IMR-90 (cell line): ENCODE results near the gene CDK13. TPM values are rescaled to one million over a fixed set of nuclear protein-coding genes. Genes with fewer than 3 reads are reported as not detected.

Experiments
- ATAC-seq: fragments of 200-7000 bp; cut with Tn5 transposase; 2 replicates; pipeline ENCODE4 v1.9.1; 2020; ENCODE audit warnings: low read depth, mild to moderate bottlenecking, moderate library complexity
- BruUV-seq: library from RNA; stranded (reverse); fragments of 400-500 nt; replicated peaks from 2 replicates; lab custom pipeline; 2021; lab: Mats Ljungman, UMichigan
- CTCF ChIA-PET: fragments of 300-600 bp; formaldehyde crosslinking; extraction: SDS; loops from one replicate; lab custom pipeline; 2021; ENCODE audit warnings: antibody characterized with exemption; lab: Yijun Ruan, JAX
- POLR2A ChIA-PET: fragments of 300-600 bp; sonication (Branson Sonifier 250); formaldehyde crosslinking; loops from one replicate; lab custom pipeline; 2022; ENCODE audit warnings: antibody characterized with exemption; ENCODE audit not compliant: unreplicated experiment; lab: Charles Lee
- DNase-seq: peaks from one replicate; pipeline ENCODE4 v3.0.0; 2013
- H2AFZ ChIP-seq: replicated peaks from 2 replicates; pipeline ENCODE3; 2013; ENCODE audit warnings: low read length, mild to moderate bottlenecking; ENCODE audit not compliant: poor library complexity
- H2AK5ac ChIP-seq: 2 replicates; pipeline ENCODE4 v1.6.1; 2013; ENCODE audit warnings: low read depth, low read length, inconsistent platforms
- H2AK9ac ChIP-seq: replicated peaks from 2 replicates; pipeline ENCODE3; 2013; ENCODE audit warnings: mild to moderate bottlenecking, low read depth, low read length, moderate library complexity; ENCODE audit not compliant: poor library complexity
- H2BK120ac ChIP-seq: 2 replicates; pipeline ENCODE4 v1.6.1; 2013; ENCODE audit warnings: low read depth, low read length, inconsistent platforms
- H2BK15ac ChIP-seq: 3 replicates; pipeline ENCODE4 v1.6.1; 2013; ENCODE audit warnings: low read depth, low read length, inconsistent platforms
- H2BK20ac ChIP-seq: 2 replicates; pipeline ENCODE4 v1.6.1; 2013; ENCODE audit warnings: low read depth, mild to moderate bottlenecking, inconsistent platforms, low read length, moderate library complexity
- H2BK5ac ChIP-seq: 2 replicates; pipeline ENCODE4 v1.6.1; 2013; ENCODE audit warnings: mild to moderate bottlenecking, low read depth, low read length, inconsistent platforms; ENCODE audit not compliant: poor library complexity, severe bottlenecking
- H3K14ac ChIP-seq: replicated peaks from 2 replicates; pipeline ENCODE4 v1.6.1; 2013; ENCODE audit warnings: low read depth, low read length, inconsistent platforms
- H3K18ac ChIP-seq: 2 replicates; pipeline ENCODE4 v1.6.1; 2013; ENCODE audit warnings: low read depth, low read length, control low read depth
- H3K23ac ChIP-seq: 2 replicates; pipeline ENCODE4 v1.6.1; 2013; ENCODE audit warnings: low read depth, low read length, inconsistent platforms
- H3K27ac ChIP-seq: 2 replicates; pipeline ENCODE4 v1.5.1; 2013; ENCODE audit warnings: mild to moderate bottlenecking, control low read depth, low read length; ENCODE audit not compliant: insufficient read depth
- H3K27me3 ChIP-seq: 2 replicates; pipeline ENCODE4 v1.6.1; 2013; ENCODE audit warnings: low read length; ENCODE audit not compliant: control insufficient read depth, insufficient read depth
- H3K36me3 ChIP-seq: 2 replicates; pipeline ENCODE4 v1.6.1; 2013; ENCODE audit warnings: low read length, mixed read lengths; ENCODE audit not compliant: control insufficient read depth, insufficient read depth
- H3K4ac ChIP-seq: 2 replicates; pipeline ENCODE4 v1.6.1; 2013; ENCODE audit warnings: low read depth, low read length, inconsistent platforms
- H3K4me1 ChIP-seq: 2 replicates; pipeline ENCODE4 v1.6.1; 2013; ENCODE audit warnings: low read length, mixed read lengths; ENCODE audit not compliant: control insufficient read depth, insufficient read depth
- H3K4me2 ChIP-seq: 2 replicates; pipeline ENCODE4 v1.6.1; 2013; ENCODE audit warnings: low read depth, mild to moderate bottlenecking, control low read depth, low read length, moderate library complexity
- H3K4me3 ChIP-seq: 2 replicates; pipeline ENCODE4 v1.5.1; 2013; ENCODE audit warnings: low read depth, mild to moderate bottlenecking, control low read depth, low read length, moderate library complexity; ENCODE audit not compliant: insufficient read depth
- H3K56ac ChIP-seq: 2 replicates; pipeline ENCODE4 v1.6.1; 2013; ENCODE audit warnings: low read length, inconsistent platforms; ENCODE audit not compliant: insufficient read depth; ENCODE audit errors: extremely low read depth
- H3K79me1 ChIP-seq, 2 experiments: 2 replicates each; pipeline ENCODE4 v1.6.1; 2013; ENCODE audit warnings: low read length in 2 of 2, inconsistent platforms in 1 of 2, low read depth in 1 of 2
- H3K9ac ChIP-seq: 2 replicates; pipeline ENCODE4 v1.6.1; 2013; ENCODE audit warnings: low read depth, low read length, control low read depth
- H3K9me1 ChIP-seq: 2 replicates; pipeline ENCODE4 v1.6.1; 2013; ENCODE audit warnings: low read length, inconsistent platforms; ENCODE audit not compliant: insufficient read depth
- H3K9me3 ChIP-seq: 2 replicates; pipeline ENCODE4 v1.6.1; 2013; ENCODE audit warnings: low read length; ENCODE audit not compliant: control insufficient read depth, insufficient read depth
- H4K20me1 ChIP-seq: 2 replicates; pipeline ENCODE4 v1.6.1; 2013; ENCODE audit warnings: low read length, inconsistent platforms; ENCODE audit not compliant: insufficient read depth
- H4K5ac ChIP-seq: 2 replicates; pipeline ENCODE4 v1.6.1; 2013; ENCODE audit warnings: mild to moderate bottlenecking, low read depth, low read length, control low read depth
- H4K8ac ChIP-seq, 2 experiments: 2 replicates each; pipeline ENCODE4 v1.6.1; 2013; ENCODE audit warnings: low read depth in 2 of 2, low read length in 2 of 2, control low read depth in 1 of 2, inconsistent platforms in 1 of 2
- H4K91ac ChIP-seq: 2 replicates; pipeline ENCODE4 v1.6.1; 2013; ENCODE audit warnings: low read depth, low read length, inconsistent platforms; ENCODE audit not compliant: insufficient read depth
- BHLHE40 ChIP-seq: fragments of 150-350 bp; IDR thresholded peaks from 2 replicates; pipeline ENCODE4 v1.6.1; 2016; ENCODE audit warnings: mild to moderate bottlenecking, low read depth, low read length
- CEBPB ChIP-seq: IDR thresholded peaks from 2 replicates; pipeline ENCODE4 v1.6.1; 2012; ENCODE audit warnings: low read depth, low read length, improper control_type of control experiment
- CHD1 ChIP-seq: IDR thresholded peaks from 2 replicates; pipeline ENCODE4 v1.6.1; 2012; ENCODE audit warnings: low read depth, low read length, improper control_type of control experiment
- CTCF ChIP-seq: conservative IDR thresholded peaks from 2 replicates; pipeline ENCODE4 v1.5.1; 2012; ENCODE audit warnings: mild to moderate bottlenecking, low read depth, low read length, improper control_type of control experiment
- ELK1 ChIP-seq: fragments of 150-350 bp; IDR thresholded peaks from 2 replicates; pipeline ENCODE4 v1.6.1; 2016; ENCODE audit warnings: low read depth, mild to moderate bottlenecking, low read length, moderate library complexity, borderline replicate concordance
- FOS ChIP-seq: fragments of 150-350 bp; IDR thresholded peaks from 2 replicates; pipeline ENCODE4 v1.6.1; 2016; ENCODE audit warnings: low read depth, low read length
- MAFK ChIP-seq: IDR thresholded peaks from 2 replicates; pipeline ENCODE4 v1.6.1; 2012; ENCODE audit warnings: low read depth, low read length, improper control_type of control experiment
- MAZ ChIP-seq: IDR thresholded peaks from 2 replicates; pipeline ENCODE4 v1.6.1; 2012; ENCODE audit warnings: low read depth, mild to moderate bottlenecking, low read length, improper control_type of control experiment, moderate library complexity, borderline replicate concordance
- MXI1 ChIP-seq: IDR thresholded peaks from 2 replicates; pipeline ENCODE4 v1.6.1; 2012; ENCODE audit warnings: low read depth, mild to moderate bottlenecking, low read length, moderate library complexity, borderline replicate concordance
- NFE2L2 ChIP-seq: fragments of 150-350 bp; IDR thresholded peaks from 2 replicates; pipeline ENCODE4 v1.6.1; 2016; ENCODE audit warnings: low read depth, mild to moderate bottlenecking, low read length
- POLR2A ChIP-seq: IDR thresholded peaks from 2 replicates; pipeline ENCODE4 v1.6.1; 2012; ENCODE audit warnings: mild to moderate bottlenecking, low read depth, low read length
- RAD21 ChIP-seq: IDR thresholded peaks from 2 replicates; pipeline ENCODE4 v1.6.1; 2012; ENCODE audit warnings: low read length, improper control_type of control experiment
- RCOR1 ChIP-seq: IDR thresholded peaks from 2 replicates; pipeline ENCODE4 v1.6.1; 2012; ENCODE audit warnings: mild to moderate bottlenecking, low read length, improper control_type of control experiment; ENCODE audit not compliant: insufficient replicate concordance
- RFX5 ChIP-seq: IDR thresholded peaks from 2 replicates; pipeline ENCODE4 v1.8.0; 2012; ENCODE audit warnings: low read depth, mild to moderate bottlenecking, low read length, moderate library complexity
- SMC3 ChIP-seq: fragments of 150-350 bp; IDR thresholded peaks from 2 replicates; pipeline ENCODE4 v1.6.1; 2016; ENCODE audit warnings: low read depth, mild to moderate bottlenecking, antibody characterized with exemption, low read length, moderate library complexity
- USF2 ChIP-seq: fragments of 150-350 bp; IDR thresholded peaks from 2 replicates; pipeline ENCODE4 v1.6.1; 2017; ENCODE audit warnings: mild to moderate bottlenecking, antibody characterized with exemption, low read length, low read depth
- WGBS, 2 experiments: methylation state at CpG; one replicate each; pipeline versions ENCODE4 v1.1.5 to v1.1.7; 2013; ENCODE audit warnings: missing lambda C conversion rate in 2 of 2; ENCODE audit not compliant: insufficient read length in 1 of 2; ENCODE audit errors: extremely low coverage in 2 of 2; 5-methylcytosine and 5-hydroxymethylcytosine counted together
- dilution Hi-C: fragments of 300-500 bp; cut with HindIII; formaldehyde crosslinking; loops from one replicate; pipeline ENCODE4 v1.14.3; 2018; ENCODE audit warnings: low sequenced_read_pairs; ENCODE audit not compliant: unreplicated experiment
- in situ Hi-C: fragments of 300-500 bp; cut with MboI; formaldehyde crosslinking; loops from 3 replicates; pipeline ENCODE4 v1.14.3; 2019; ENCODE audit warnings: low sequenced_read_pairs, inconsistent platforms, mixed read lengths
- intact Hi-C: fragments of 100-400 bp; cut with micrococcal nuclease; formaldehyde crosslinking; loops from 2 replicates; pipeline ENCODE4 v1.10.0; 2022
- polyA plus RNA-seq, 3 experiments: library from polyadenylated mRNA; depleted of rRNA; stranded (reverse); fragments of >200 nt; gene quantifications; 2 replicates each; pipeline ENCODE4 v1.2.3, GENCODE V29; 2012; ENCODE audit warnings: low replicate concordance in 1 of 3
- total RNA-seq: library from RNA; depleted of rRNA; stranded (reverse); fragments of >200 nt; gene quantifications from 2 replicates; pipeline ENCODE4 v1.2.3, GENCODE V29; 2012

The CDK13 gene
- total and polyA plus RNA-seq, 2 of the 4 experiments (the other 2 are of a cell fraction): 20.1 to 50.4 TPM

- no peak overlapping the region for H2BK15ac ChIP-seq
- no peak overlapping the region for H2AK5ac ChIP-seq
- no peaks in the 10 kb centered on the region for H3K27me3 ChIP-seq
- no peak for DNase-seq
- no peak overlapping the region for H3K14ac ChIP-seq
- no peak overlapping the region for H3K27ac ChIP-seq
- ChIA-PET POLR2A (no interaction called here), CTCF (interaction anchor here (0.6 kb wide), 1 partner anchor 260 kb away, joined by 3 read pairs; no protein-coding TSS in a partner anchor)
- H3K36me3 ChIP-seq: no peaks in the 10 kb centered on the region
- no CpG with 5 or more reads among the region's 5 CpGs for WGBS, 2 experiments
- no peak overlapping the region for H3K23ac ChIP-seq
- in situ Hi-C loops: no loop called here
- no peak overlapping the region for H3K4ac ChIP-seq
- H3K4me1 ChIP-seq: no peaks in the 10 kb centered on the region
- H4K8ac ChIP-seq: no peak overlapping the region
- no peak for ATAC-seq
- no TSS peak for BruUV-seq
- H3K4me2 ChIP-seq: no peak overlapping the region
- H4K20me1 ChIP-seq: no peaks in the 10 kb centered on the region
- H3K9me3 ChIP-seq: no peaks in the 10 kb centered on the region
- H3K9ac ChIP-seq: no peak overlapping the region
- H3K9me1 ChIP-seq: no peaks in the 10 kb centered on the region
- no peak overlapping the region for H4K5ac ChIP-seq
- H2BK5ac ChIP-seq: no peak overlapping the region
- intact Hi-C loops: no loop called here
- H2AK9ac ChIP-seq: no peak overlapping the region
- no peak overlapping the region for H3K18ac ChIP-seq
- TF ChIP-seq RCOR1 (no peak), CEBPB (no peak), NFE2L2 (no peak), MXI1 (no peak), ELK1 (no peak), MAZ (no peak), CHD1 (no peak), RFX5 (no peak), BHLHE40 (no peak), USF2 (no peak), SMC3 (no peak), POLR2A (no peak), FOS (no peak), RAD21 (no peak), CTCF (no peak), MAFK (no peak)
- H3K4me3 ChIP-seq: no peak overlapping the region
- H2BK20ac ChIP-seq: no peak overlapping the region
- H3K56ac ChIP-seq: no peak overlapping the region
- no peak overlapping the region for H2BK120ac ChIP-seq
- no peak overlapping the region for H2AFZ ChIP-seq
- H3K79me1 ChIP-seq: peaks cover 0 to 5% of the 10 kb centered on the region in 2 experiments; a peak in 2 of 4 replicates
- dilution Hi-C loops: no loop called here
- H4K91ac ChIP-seq: no peak overlapping the region
These were observed 188.9 kb downstream of the CDK13 start for GRCh38 chr7:40138973-40139372.
